PFSK-1 (cell line): Measurements from ENCODE around the gene COL23A1.

Source experiments
- FOXP2 ChIP-seq: optimal IDR thresholded peaks from 2 replicates; pipeline ENCODE3; 2011; ENCODE audit warnings: borderline replicate concordance, control low read depth, inconsistent platforms; ENCODE audit not compliant: insufficient read depth; ENCODE audit errors: extremely low read length, extremely low read depth
- POLR2AphosphoS5 ChIP-seq: IDR thresholded peaks from 2 replicates; pipeline ENCODE4 v1.6.1; 2012; ENCODE audit warnings: low read depth, mild to moderate bottlenecking, control low read depth, low read length, moderate library complexity
- REST ChIP-seq, 2 experiments: IDR thresholded peaks; 2 replicates each; pipeline versions ENCODE4 v1.6.1 to v1.8.0; 2011 to 2012; ENCODE audit warnings: low read depth in 2 of 2, low read length in 2 of 2, control low read depth in 1 of 2, inconsistent platforms in 1 of 2, mild to moderate bottlenecking in 1 of 2, moderate library complexity in 1 of 2; ENCODE audit not compliant: insufficient read depth in 1 of 2
- SIN3A ChIP-seq: IDR thresholded peaks from 2 replicates; pipeline ENCODE4 v1.6.1; 2012; ENCODE audit warnings: mild to moderate bottlenecking, low read length, moderate library complexity, borderline replicate concordance; ENCODE audit not compliant: insufficient read depth
- TAF1 ChIP-seq: IDR thresholded peaks from 2 replicates; pipeline ENCODE4 v1.6.1; 2012; ENCODE audit warnings: low read length, control low read depth, borderline replicate concordance; ENCODE audit not compliant: insufficient read depth

The COL23A1 gene

GRCh38 chr5:178473854-178474253, 116.3 kb downstream of the COL23A1 start:
- TF ChIP-seq FOXP2 (no peak), TAF1 (no peak), REST (IDR thresholded peaks at IDR 0.05; ENCODE audit: insufficient read depth in 1 of 2, low read depth in 2 of 2, low read length in 2 of 2) (no peak), POLR2AphosphoS5 (no peak), SIN3A (no peak)

DNA sequence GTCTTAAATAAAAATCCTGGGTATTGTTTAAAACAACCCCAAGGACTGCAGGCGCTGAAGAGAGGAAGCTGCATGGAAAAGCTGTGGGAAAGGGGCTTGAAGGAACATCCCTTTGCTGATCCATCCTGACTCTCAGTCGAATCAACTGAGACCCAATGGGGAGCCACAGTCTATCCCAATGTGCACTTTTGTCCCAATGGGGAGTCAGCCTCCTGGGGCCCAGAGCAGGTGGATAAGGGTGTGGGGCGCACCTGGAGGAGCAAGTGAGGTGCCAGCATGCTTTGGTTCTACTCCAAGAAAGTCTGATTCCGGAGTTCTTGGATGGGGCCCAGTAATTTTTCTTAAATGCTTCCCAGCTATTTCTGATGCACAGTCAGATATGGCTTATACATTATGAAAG, 118.1 kb downstream of the COL23A1 start:
- TF ChIP-seq POLR2AphosphoS5 (no peak), REST (IDR thresholded peaks at IDR 0.05; ENCODE audit: insufficient read depth in 1 of 2, low read depth in 2 of 2, low read length in 2 of 2) (no peak)

DNA sequence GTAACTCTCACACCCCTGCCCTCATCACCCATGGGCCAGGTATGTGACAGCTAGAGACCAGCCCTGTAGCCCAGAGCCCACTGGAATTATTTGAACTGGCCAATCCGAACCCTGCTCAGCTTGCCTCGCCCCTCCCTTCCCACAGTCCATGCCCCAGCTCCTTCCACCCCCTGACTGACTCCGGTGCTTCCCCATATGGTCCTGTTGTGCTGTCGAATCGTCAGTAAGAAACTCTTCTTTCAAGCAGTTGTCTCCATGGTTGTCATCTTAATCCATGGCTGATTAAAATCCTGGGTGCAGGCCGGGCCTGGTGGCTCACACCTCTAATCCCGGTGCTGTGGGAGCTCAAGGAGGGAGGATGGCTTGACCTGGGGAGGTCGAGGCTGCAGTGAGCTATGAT, 118.5 kb downstream of the COL23A1 start:
- no peak for TF ChIP-seq SIN3A

GRCh38 chr5:178470760-178471025, 119.5 kb downstream of the COL23A1 start:
- TF ChIP-seq POLR2AphosphoS5: no peak
- no peak for TF ChIP-seq TAF1
- no peak for TF ChIP-seq FOXP2
- no peak for TF ChIP-seq SIN3A
- no peak for TF ChIP-seq REST (IDR thresholded peaks at IDR 0.05; ENCODE audit: insufficient read depth in 1 of 2, low read depth in 2 of 2, low read length in 2 of 2)

DNA sequence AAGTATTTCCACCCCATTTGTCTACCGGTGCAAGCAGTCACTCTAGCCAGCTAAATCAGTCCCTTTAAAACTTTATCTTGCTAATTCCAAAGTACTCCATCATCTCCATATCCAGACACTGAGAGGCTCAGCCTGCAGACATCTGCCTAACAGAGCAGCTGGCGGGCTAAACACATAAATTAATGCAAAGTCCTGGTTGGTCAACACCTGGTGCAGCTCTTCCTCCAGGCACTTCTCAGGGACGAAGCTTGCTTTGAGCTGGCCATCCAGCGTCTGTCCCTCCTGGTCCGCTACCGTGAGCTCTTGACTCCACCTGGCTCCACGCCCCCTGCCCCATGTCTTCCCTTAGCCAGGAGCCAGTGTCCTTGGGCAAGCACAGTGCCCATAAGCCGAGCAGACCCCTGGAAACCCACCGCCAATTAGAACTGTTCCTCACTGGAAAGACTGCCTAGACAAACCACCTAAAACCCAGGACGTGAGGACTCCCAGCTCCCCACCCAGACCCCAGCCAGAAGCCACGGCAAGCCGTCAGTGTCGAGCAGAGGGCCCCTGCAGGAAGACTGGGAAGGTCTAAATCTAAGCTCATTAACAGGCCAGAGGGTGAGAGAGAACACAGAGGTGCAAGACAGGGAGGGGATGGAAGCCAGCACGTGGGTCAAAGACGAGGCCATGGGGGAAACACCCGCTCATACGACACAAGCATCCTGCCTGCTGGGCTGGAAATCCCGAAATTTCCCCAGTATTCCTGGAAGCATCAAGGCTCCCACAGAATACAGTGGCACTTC, 120.0 kb downstream of the COL23A1 start:
- TF ChIP-seq REST (IDR thresholded peaks at IDR 0.05; ENCODE audit: insufficient read depth in 1 of 2, low read depth in 2 of 2, low read length in 2 of 2) (no peak), TAF1 (no peak), POLR2AphosphoS5 (no peak), SIN3A (no peak), FOXP2 (no peak)
